NK-92 (cell line): ENCODE results near the gene HSF2BP.
"Not testable (repeated sequence)": the region's sequence is repeated elsewhere in the genome, so short reads cannot be mapped to it uniquely, and the experiment has no call there.

Experiments used
- DNase-seq: peaks from one replicate; lab custom pipeline; 2025; ENCODE audit not compliant: unreplicated experiment; lab: John Stamatoyannopoulos, UW

Gene HSF2BP

DNA sequence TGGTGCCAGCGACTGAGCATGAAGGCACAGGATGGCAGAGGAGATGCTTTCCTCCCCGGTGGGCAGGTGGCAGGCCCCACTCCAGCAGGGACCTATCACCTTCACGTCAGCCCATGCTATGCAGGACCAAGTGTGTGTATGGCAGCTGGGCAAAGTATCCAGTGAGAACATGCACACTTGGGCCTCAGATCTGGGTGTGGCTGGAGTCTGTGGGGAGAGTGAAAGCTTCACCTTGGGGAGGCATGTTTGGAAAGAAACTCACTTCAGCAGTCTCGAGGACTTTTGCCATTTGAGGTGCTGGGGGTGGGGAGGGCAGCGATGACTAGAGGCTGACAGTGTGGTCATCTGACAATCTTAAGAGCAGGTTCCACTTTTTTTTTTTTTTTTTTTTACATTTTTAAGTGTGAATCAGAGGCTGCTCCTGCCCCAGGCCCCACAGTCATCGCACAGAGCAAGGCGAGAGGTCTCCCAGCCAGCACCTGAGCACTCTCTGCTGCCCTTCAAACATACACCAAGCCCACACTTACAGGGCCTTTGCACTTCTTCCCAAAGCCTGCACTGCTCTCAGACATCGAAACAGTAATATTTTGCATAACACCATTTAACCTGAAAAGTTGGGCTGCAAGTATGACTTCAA is 136.7 kb downstream of the HSF2BP start:
- DNase-seq, result not testable (repeated sequence)

DNA sequence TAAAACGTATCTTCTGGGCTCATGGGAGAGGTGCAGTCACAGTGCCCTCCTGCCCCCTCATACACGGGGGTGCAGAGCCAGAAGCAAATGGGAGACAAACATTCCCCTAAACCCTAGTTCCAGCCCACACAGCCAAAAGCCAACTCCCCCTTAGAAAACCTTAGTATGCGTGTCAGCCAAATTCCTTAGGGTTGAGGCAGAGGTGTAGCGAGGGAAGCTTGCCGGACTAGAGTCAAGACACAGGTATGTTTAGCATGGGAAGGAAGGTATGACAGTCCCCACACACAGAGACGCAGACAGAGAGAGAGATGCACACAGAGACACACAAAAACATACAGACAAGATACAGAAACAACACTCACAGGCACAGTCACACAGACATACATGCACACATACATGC is 141.6 kb downstream of the HSF2BP start:
- DNase-seq, result not testable (repeated sequence)

DNA sequence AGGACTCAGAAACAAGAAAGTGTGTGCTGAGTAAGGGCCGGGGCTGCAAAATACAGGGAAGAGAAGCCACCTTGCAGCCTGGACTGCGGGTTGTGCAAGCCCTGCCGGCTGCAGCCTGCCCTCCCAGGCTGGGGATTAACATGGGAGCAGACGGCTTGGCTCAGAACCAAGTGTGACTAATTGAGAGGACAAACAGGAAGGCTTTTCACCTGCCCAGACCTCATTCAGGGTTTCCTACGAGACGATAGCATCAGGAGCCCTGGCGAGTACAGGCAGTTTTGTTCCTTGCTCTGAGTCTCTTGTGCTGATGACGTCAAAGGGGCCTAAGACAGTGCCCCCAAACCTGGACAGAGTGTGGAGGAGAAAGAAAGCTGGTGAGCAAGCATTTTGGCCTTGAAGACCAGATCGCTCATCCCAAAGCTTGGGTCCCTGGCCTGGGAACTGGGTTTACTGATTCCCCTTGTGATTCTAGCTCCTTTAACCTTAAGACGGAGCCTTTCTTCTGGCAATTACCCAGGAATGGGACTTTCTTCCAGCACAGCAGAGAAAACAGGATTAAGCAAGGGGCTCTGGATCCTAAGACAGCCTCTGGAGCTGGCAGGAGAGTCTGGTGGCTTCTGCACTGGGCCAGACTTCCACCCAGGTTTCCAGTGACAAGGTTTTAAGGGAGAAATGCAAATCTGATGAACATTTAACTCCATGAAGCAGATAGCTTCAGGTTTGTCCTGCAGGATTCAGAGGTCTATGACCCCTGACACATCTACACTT is 142.2 kb downstream of the HSF2BP start:
- not testable (repeated sequence) for DNase-seq

DNA sequence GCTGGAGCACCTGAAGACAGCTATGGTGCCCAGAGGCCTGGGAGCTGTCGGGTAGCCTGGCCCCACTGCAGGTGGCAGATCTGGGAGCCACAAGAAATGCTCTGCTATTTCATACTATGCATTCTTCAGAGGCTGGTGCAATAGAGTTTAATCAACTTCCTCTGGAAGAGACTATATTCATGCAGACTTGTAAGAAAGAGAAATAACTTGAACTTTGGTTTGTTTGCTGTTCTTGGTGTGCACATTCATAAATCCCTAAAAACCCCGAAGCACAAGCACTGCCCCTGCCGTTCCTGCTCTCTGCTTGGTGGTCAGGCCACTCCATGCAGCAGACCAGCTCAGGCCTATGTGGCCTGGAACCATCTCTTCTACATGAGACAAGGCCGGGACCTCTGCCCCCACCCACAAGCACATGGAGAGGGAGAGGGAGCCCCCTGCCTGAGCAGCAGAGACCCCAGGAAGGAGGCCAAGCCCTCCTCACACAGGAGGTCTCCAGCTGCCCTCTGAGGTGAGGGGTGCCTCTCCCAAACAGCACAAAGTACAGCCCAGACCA is 142.9 kb downstream of the HSF2BP start:
- DNase-seq, result not testable (repeated sequence)

DNA sequence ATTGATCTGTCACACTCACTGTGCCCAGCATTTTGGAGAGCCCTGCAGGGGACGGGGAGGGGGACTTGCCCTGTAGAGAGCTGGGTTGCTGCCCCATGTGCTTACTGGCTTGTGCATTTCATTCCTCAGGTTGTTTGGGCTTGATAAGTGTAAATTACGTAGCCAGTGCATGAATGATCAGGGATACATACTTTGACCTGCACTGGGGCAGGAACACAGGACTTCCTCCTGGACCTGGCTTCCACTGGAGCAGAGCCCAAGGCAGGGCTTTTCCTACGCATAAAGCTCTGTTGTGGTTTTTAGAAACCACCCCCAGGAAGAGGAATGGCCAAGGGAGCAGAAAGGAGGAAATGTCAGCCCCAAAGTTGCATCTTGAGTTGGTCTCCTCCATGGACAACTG is 144.5 kb downstream of the HSF2BP start:
- not testable (repeated sequence) for DNase-seq

DNA sequence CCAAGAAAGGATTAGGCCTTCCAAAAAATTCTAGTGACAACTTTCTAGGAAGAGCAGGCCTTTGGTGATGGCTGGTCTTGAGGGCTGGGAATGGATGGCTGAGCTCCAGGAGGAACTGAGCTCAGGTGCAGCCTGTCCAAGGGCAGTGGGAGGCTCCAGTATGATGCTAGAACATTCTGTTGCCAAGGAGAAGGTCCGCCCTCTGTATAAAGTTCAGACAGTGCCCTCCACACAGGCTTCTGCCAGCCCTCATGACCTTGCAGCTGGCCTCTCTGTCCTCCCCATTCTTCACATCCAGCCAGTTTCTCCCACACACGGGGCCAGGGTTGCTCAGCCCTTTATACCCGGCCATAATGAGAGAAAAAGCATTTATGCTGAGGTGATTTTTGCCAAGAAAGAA is 146.3 kb downstream of the HSF2BP start:
- not testable (repeated sequence) for DNase-seq

DNA sequence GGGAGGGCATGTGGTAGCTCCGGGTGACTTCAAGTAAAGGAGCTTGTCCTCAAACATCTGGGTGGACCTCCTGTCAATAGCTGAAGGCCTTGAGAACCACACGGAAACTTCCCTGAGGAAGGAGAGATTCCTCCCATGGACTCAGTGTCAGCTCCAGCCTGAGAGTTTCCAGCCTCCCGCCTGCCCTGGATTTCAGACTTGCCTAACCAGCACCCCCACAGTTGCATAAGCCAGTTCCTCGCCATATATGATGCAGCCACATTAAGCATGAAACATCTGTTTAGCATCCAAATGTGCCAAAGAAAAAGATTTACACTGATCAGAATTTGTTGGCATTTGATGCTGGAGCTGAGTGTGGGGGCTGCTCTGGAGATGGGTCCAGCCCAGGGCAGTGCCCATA is 148.1 kb downstream of the HSF2BP start:
- not testable (repeated sequence) for DNase-seq

DNA sequence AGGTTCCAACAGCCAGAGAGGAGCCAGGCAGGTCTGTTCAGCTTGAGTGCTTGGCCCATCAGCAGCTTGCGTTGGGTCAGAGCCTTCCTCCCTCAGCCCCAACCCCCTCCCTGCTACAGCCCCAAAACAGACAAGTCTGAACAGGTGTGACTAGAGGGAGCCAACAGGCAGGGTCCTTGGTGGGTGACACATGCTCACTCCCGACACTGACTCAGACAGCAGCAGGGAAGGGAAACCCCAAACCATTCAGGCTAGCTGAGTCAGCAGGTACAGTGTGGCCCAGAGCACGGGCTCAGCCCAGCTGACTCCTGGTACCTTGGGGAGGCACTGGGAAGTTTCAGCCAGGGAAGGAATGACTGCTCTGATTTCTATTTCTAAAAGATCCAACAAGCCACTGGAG is 148.6 kb downstream of the HSF2BP start:
- DNase-seq, result not testable (repeated sequence)

DNA sequence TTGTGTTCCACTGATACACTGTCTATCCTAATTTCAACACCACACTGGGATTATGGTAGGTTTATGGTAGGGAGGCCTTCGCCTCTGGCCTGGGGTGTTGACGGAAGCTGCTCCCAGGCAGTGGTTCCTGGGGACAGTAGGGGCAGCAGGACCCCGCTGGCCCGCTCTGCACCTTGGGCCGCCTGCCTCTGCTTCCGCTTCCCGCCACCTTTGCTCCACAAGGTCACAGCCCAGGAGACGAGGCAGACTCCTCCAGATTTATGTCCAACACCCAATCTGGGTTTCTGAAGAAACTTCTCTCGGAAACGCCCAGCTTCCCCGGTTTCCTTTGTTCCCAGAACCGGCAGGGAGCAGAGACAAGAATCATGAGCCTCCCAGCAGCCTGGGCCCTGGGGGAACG is 155.4 kb downstream of the HSF2BP start:
- not testable (repeated sequence) for DNase-seq

DNA sequence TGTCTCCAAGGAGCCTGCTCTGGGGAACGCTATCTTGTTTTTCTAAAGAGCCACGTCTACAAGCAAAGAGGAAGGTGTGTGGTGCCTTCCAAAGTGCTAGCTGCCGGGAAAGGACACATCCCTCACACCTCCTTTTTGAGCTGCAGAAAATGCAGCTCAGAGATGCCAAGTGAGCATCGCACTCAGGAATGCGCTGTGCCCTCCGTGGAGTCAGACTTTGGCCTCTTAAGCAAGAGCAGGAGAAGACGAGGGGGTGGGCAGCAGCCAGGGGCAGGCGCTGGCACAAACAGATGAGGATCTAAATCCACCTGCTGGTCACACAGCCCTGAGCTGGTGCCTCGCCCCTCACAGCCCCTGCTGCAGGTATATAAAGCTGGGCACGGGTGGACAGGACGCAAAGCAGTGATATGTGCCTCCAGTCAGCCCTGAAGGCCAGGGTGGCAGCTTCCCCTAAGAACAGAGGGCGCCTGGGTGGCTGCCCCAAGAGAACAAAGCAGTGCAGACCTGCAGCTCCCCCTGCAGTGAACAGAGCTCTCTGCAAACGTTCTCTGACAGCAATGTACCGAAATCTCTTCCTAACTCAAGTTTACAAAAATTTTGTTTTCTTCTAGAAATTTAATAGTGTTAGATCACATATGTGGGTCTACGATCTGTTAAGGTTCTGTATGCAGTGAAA is 156.1 kb downstream of the HSF2BP start:
- not testable (repeated sequence) for DNase-seq

DNA sequence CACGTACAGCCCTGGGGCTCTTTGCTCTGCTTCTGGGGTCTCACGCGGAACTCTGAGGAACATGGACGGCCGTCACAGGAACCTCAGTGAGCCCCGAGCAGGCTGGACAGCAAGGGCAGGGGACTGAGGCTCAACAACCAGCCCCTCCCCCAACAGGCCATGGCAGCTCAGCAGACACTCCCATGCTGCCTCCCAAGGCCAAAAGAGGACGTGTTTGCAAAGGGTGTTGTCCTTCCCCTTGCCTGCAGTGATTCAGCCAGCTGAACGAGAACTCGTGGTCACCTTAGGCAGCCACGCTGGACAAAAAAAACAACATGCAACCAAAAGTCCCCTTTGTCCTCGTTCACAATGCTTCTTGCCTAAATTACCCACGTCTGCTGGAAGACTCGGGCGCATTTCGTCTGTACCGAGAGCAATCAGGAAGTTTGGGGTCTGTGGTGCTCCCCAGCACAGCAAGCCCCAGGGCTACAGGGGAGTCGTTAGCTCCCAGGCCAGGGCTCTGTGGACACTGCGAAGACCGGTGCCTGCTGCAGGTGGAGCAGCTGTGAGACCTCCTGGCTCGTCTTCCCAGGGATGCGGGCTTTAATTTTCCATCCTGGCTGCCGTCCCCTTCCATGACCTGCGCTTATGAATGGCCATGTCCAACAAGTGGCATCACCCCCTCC is 156.7 kb downstream of the HSF2BP start:
- not testable (repeated sequence) for DNase-seq

DNA sequence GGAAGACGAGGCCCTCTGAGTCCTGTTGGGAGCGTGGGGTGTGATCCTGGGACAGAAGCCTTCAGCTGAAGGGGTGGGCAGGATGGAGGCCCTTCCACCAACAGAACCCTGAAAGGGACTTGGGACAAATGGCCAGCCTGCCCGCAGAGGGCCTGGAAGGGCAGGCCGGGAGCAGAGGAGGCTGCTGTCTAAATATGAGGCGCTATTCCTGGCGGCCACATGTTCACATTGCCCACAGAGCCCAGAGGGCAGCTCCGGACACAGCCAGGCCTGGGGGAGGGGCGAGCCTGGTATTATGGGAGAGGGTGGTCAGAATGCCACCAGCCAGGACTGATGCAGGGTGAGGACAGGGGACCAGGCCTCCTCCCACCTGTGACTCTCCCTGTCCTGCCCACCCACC is 160.4 kb downstream of the HSF2BP start:
- DNase-seq, result not testable (repeated sequence)

DNA sequence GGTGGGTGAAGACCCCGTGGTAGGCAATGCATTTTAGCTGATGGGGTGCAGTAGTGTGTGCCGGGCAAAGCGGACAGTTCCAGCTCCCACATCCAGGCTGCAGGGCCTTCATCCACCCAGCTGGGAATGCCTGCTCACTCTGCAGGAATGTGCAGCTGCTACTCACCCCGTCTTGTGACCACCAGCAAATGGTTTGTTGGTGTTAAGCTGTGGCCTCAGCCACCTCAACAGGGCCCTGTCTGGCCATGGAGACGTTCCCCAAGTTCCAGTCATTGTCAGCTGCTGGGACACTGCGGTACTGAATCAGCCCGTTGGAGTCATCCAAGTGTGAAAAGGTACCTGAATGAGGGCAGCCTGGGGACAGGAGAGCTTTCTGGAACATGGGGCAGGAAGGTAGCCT is 161.2 kb downstream of the HSF2BP start:
- DNase-seq, result not testable (repeated sequence)

DNA sequence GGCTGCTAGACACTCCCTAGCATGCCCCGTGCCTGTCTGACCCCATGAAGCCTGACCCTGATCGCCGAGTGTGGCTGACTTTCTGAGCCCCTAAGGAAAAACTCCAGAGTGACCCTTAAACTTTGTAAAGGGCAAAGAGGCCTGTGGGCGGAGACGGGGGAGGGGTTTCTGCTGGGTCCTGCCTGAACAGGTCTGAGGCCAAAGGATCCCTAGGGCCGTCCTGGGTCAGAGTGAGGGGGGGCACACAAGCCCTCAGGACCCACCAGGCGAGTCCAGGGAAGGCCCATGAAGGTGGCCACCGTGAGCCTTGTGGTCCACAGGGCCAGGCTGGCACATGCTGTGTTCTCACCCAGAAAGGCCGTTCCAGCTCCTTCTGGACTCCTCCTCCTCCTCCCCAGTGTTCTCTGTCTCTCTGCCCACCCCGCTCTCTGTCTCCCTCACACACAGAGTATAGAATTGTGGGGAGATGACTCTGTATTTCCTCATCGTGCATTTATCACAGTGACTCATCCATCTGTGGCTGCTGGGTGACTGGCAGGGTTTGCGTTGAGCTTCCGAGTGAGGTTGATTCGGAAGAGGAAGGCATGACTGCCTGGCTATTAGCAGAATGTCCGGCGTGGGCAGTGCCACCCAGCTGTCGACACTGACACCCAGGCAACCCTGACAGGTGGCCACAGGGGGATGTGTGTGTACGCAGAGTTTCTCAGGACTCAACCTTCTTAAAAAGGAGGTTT is 164.8 kb downstream of the HSF2BP start:
- not testable (repeated sequence) for DNase-seq

DNA sequence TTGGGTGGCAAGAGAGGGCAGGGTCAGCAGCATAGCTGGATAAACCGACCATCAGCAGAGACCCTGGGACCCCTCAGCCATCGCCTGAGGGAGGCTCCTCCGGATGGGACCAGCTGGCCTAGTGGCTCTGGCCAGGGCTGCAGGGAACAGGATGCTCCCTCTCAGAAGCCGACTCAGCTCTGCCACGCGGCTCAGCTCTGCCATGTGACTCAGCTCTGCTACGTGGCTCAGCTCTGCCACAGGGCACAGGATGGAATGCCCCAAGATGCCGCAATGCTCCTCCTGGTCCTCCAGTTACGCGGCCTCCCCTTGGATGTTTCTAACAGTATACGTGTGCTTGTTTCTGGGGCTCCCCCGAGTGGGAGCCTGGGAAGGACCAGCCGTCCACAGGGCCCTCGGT is 165.8 kb downstream of the HSF2BP start:
- DNase-seq, result not testable (repeated sequence)

DNA sequence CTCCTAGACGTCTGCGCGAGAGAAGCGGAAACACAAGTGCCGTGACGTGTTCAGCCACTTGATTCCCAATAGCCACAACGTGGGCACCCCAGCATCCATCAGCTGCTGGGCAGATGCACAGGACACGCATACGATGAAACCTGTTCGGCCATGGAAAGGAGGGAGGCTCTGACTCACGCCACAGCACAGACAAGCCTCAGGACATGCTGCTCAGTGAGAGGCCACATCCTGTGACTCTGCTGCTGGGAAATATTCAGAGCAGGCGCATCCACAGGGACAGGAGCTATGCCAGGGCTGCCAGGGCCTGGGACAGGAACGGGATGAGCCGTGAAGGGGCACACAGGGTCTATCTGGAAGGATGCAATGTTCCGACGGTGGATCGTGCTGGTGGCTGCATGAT is 171.1 kb downstream of the HSF2BP start:
- not testable (repeated sequence) for DNase-seq

DNA sequence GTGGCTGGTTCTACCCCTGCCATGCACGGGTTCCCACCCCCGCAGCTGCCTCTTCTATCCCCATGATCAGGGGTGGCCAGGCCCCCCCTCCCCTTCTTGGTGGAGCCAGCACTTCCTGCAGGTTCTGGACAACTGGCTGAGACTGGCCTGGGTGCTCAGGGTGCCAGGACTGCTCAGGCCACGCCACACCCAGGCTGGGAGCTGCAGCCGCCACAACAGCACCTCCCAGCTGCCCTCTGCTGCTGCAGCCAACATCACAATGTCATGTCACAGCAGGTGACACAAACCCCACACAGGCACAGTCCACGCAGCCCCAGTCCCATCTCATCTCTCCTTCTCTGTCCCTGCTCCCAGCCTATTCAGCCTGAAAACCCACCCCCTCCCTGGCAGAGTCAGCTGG is 173.2 kb downstream of the HSF2BP start:
- not testable (repeated sequence) for DNase-seq

DNA sequence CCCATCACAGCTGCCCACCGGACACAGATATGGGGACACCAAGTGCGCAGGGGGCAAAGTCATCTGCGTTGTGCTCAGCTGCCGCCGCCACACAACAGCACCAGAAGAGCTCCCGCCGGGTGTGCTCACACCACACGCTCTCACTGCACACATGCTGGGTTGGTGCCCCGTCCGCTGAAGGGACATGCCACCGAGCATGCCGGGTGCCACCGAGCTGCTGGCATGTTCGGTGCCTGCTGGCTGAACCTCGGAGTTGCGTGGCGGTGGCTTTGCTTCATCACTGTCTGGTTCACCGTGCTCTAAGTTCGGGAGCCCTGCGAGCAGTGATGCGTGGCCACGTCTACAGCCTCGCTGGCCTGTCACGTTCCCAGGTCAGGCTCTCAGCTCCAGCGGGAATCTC is 174.3 kb downstream of the HSF2BP start:
- DNase-seq, result not testable (repeated sequence)

DNA sequence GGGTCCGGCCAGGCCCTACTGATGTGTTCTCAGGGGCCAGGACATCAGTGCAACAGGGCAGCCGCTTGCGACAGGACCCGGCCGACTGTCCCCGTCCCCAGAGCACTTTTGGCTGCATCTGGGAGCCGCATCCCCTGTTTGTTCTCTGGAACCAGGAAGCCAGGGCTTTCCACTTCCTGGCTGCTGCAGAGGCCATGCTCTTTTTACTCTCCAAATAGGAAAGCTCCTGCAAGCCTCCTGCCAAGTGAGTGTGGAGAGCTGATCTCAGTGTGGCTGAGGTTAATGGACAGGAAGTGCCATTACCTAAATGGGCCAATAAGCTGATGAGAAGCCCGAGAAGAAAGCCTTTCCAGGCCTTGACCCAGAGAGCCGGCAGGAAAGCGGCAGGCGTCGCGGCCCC is 180.1 kb downstream of the HSF2BP start:
- DNase-seq, result not testable (repeated sequence)
